ENCODE results near the gene RPS6KA3.

- no peak for TF ChIP-seq REST (IDR thresholded peaks at IDR 0.05; ENCODE audit: low read depth, low read length)
- TF ChIP-seq CTCF (IDR thresholded peaks at IDR 0.05), result no peak
- TF ChIP-seq MAX (IDR thresholded peaks at IDR 0.05; ENCODE audit: low read depth), result no peak
Measured at GRCh38 chrX:20129547-20129946, 137.2 kb downstream of the RPS6KA3 start.

All from SK-N-SH (cell line).